HEK293 (cell line): ENCODE measurements around the gene LXN.

Experiments used
- CTCF ChIA-PET: fragments of 350-600 bp; formaldehyde crosslinking; extraction: SDS; loops from one replicate; lab custom pipeline; 2021; ENCODE audit warnings: antibody characterized with exemption; lab: Yijun Ruan, JAX
- POLR2A ChIA-PET: fragments of 300-600 bp; formaldehyde crosslinking; extraction: SDS; loops from one replicate; lab custom pipeline; 2020; ENCODE audit warnings: antibody characterized with exemption, inconsistent platforms; lab: Yijun Ruan, JAX
- H3K27ac ChIP-seq: fragments of 200-500 bp; sonication (Bioruptor generic); 2 replicates; pipeline ENCODE4 v1.5.1; 2014; ENCODE audit warnings: low read depth, low read length, control low read depth, inconsistent platforms; ENCODE audit errors: extremely low read depth
- H3K36me3 ChIP-seq, 2 experiments: fragments of 200-500 bp in 1 of 2; sonication (Bioruptor generic) in 1 of 2; 1 replicate in 1 of 2; 2 replicates in 1 of 2; pipeline ENCODE4 v1.5.1; 2014 to 2017; ENCODE audit warnings: inconsistent platforms in 2 of 2, low read length in 2 of 2; ENCODE audit not compliant: control insufficient read depth in 2 of 2, insufficient read depth in 1 of 2
- H3K4me1 ChIP-seq: fragments of 200-500 bp; sonication (Bioruptor generic); 2 replicates; pipeline ENCODE4 v1.5.1; 2014; ENCODE audit warnings: mild to moderate bottlenecking, low read length, inconsistent platforms; ENCODE audit not compliant: control insufficient read depth, insufficient read depth
- H3K4me3 ChIP-seq: 2 replicates; pipeline ENCODE4 v1.5.1; 2011; ENCODE audit warnings: low read depth, mild to moderate bottlenecking, control low read depth, low read length, moderate library complexity
- H3K9me3 ChIP-seq: fragments of 200-500 bp; sonication (Bioruptor generic); 2 replicates; pipeline ENCODE4 v1.5.1; 2014; ENCODE audit warnings: low read depth, low read length, inconsistent platforms; ENCODE audit not compliant: control insufficient read depth, insufficient read depth
- GLI4 ChIP-seq: fragments of 450-650 bp; formaldehyde crosslinking; IDR thresholded peaks from 2 replicates; pipeline ENCODE4 v1.5.1; 2016; ENCODE audit warnings: missing biosample characterization, missing genetic modification characterization
- HOXC10 ChIP-seq: sonication (generic); formaldehyde crosslinking; IDR thresholded peaks from 2 replicates; pipeline ENCODE4 v1.8.1; 2023; ENCODE audit warnings: mild to moderate bottlenecking, missing genetic modification reagents
- HOXD13 ChIP-seq: sonication (generic); formaldehyde crosslinking; IDR thresholded peaks from 2 replicates; pipeline ENCODE4 v1.8.0; 2022; ENCODE audit warnings: missing genetic modification reagents, borderline replicate concordance
- KLF16 ChIP-seq: fragments of 450-650 bp; formaldehyde crosslinking; IDR thresholded peaks from 2 replicates; pipeline ENCODE4 v1.5.1; 2017; ENCODE audit warnings: missing biosample characterization, missing genetic modification characterization
- SETDB1 ChIP-seq: IDR thresholded peaks from one replicate; pipeline ENCODE4 v1.6.1; 2017; ENCODE audit warnings: mild to moderate bottlenecking, low read length, moderate library complexity, mixed read lengths; ENCODE audit not compliant: insufficient read length
- YY2 ChIP-seq: fragments of 450-650 bp; formaldehyde crosslinking; IDR thresholded peaks from 2 replicates; pipeline ENCODE4 v1.5.1; 2016; ENCODE audit warnings: missing biosample characterization, missing genetic modification characterization
- ZEB2 ChIP-seq: fragments of 450-650 bp; formaldehyde crosslinking; IDR thresholded peaks from 2 replicates; pipeline ENCODE4 v1.5.1; 2016; ENCODE audit warnings: missing biosample characterization, missing genetic modification characterization
- ZNF24 ChIP-seq: fragments of 450-650 bp; formaldehyde crosslinking; IDR thresholded peaks from 2 replicates; pipeline ENCODE4 v1.5.1; 2016; ENCODE audit warnings: missing biosample characterization, missing genetic modification characterization
- ZNF341 ChIP-seq: fragments of 450-650 bp; formaldehyde crosslinking; IDR thresholded peaks from 2 replicates; pipeline ENCODE4; 2016; ENCODE audit warnings: low read depth, missing biosample characterization, missing genetic modification characterization
- ZNF501 ChIP-seq: fragments of 450-650 bp; formaldehyde crosslinking; IDR thresholded peaks from 2 replicates; pipeline ENCODE4 v1.5.1; 2016; ENCODE audit warnings: missing biosample characterization, missing genetic modification characterization
- ZNF514 ChIP-seq: fragments of 450-650 bp; formaldehyde crosslinking; IDR thresholded peaks from 2 replicates; pipeline ENCODE4 v1.5.1; 2016; ENCODE audit warnings: missing biosample characterization, missing genetic modification characterization
- ZNF548 ChIP-seq: fragments of 450-650 bp; formaldehyde crosslinking; IDR thresholded peaks from 2 replicates; pipeline ENCODE4 v1.5.1; 2016; ENCODE audit warnings: missing biosample characterization, missing genetic modification characterization
- ZNF623 ChIP-seq: fragments of 450-650 bp; formaldehyde crosslinking; IDR thresholded peaks from 2 replicates; pipeline ENCODE4 v1.5.1; 2016; ENCODE audit warnings: missing biosample characterization, missing genetic modification characterization
- ZNF660 ChIP-seq: fragments of 450-650 bp; IDR thresholded peaks from 2 replicates; pipeline ENCODE4 v1.5.1; 2018; ENCODE audit warnings: missing biosample characterization, mild to moderate bottlenecking, missing genetic modification characterization
- ZNF701 ChIP-seq: fragments of 450-650 bp; formaldehyde crosslinking; IDR thresholded peaks from 2 replicates; pipeline ENCODE4 v1.5.1; 2016; ENCODE audit warnings: missing biosample characterization, missing genetic modification characterization
- ZNF707 ChIP-seq: fragments of 450-650 bp; formaldehyde crosslinking; IDR thresholded peaks from 2 replicates; pipeline ENCODE4 v1.5.1; 2016; ENCODE audit warnings: missing biosample characterization, missing genetic modification characterization
- ZNF785 ChIP-seq: fragments of 450-650 bp; formaldehyde crosslinking; IDR thresholded peaks from 2 replicates; pipeline ENCODE4 v1.5.1; 2016; ENCODE audit warnings: missing biosample characterization, missing genetic modification characterization
- ZNF792 ChIP-seq: fragments of 450-650 bp; formaldehyde crosslinking; IDR thresholded peaks from 2 replicates; pipeline ENCODE4 v1.5.1; 2016; ENCODE audit warnings: missing biosample characterization, missing genetic modification characterization
- ZNF830 ChIP-seq: fragments of 450-650 bp; IDR thresholded peaks from 2 replicates; pipeline ENCODE4 v1.5.0; 2018; ENCODE audit warnings: missing biosample characterization, missing genetic modification characterization, low read depth, mild to moderate bottlenecking, moderate library complexity
- ZNF837 ChIP-seq: fragments of 450-650 bp; formaldehyde crosslinking; IDR thresholded peaks from 2 replicates; pipeline ENCODE4 v1.5.1; 2016; ENCODE audit warnings: missing biosample characterization, missing genetic modification characterization
- ZNF843 ChIP-seq: fragments of 450-650 bp; formaldehyde crosslinking; IDR thresholded peaks from 2 replicates; pipeline ENCODE4 v1.5.1; 2016; ENCODE audit warnings: missing biosample characterization, missing genetic modification characterization
- ZXDB ChIP-seq: fragments of 450-650 bp; formaldehyde crosslinking; IDR thresholded peaks from 2 replicates; pipeline ENCODE4 v1.5.1; 2016; ENCODE audit warnings: missing biosample characterization, missing genetic modification characterization
- TF ChIP-seq, protein P1 (sequence below): fragments of 450-650 bp; formaldehyde crosslinking; IDR thresholded peaks from 2 replicates; pipeline ENCODE4 v1.5.1; 2016; ENCODE audit warnings: missing biosample characterization, missing genetic modification characterization
- TF ChIP-seq, protein P2 (sequence below): fragments of 450-650 bp; formaldehyde crosslinking; IDR thresholded peaks from 2 replicates; pipeline ENCODE4 v1.5.1; 2016; ENCODE audit warnings: missing biosample characterization, missing genetic modification characterization
- TF ChIP-seq, protein P3 (sequence below): fragments of 450-650 bp; formaldehyde crosslinking; IDR thresholded peaks from 2 replicates; pipeline ENCODE4 v1.5.1; 2017; ENCODE audit warnings: missing biosample characterization, missing genetic modification characterization
- TF ChIP-seq, protein P4 (sequence below): fragments of 450-650 bp; formaldehyde crosslinking; IDR thresholded peaks from 2 replicates; pipeline ENCODE4 v1.5.1; 2016; ENCODE audit warnings: missing biosample characterization, missing genetic modification characterization

The LXN gene

DNA sequence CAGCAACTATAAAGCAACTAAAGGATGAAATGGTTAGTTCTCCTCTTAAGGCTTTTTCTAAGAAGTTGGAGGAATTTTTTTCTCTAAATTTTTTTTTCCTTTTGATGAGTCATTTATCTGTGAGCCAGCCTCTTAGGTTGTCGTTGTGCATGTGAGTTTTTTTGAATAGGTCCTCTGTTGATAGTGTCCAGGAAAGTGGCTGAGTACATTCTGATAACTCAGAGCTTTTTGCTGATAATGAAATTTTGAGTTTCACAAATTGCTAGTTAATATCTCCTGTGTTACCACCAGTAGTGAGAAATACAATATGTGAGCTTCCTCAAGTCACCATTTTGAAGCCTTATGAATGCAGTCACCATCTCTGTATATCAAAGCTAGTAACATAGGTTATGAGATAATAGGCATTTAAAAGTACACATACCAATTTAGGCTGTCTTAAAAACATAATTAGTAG is 7.1 kb upstream of the LXN start:
- Histone ChIP-seq H3K27ac (no peak overlapping the region), H3K36me3 (peaks cover 0 to 5% of the 10 kb centered on the region in 2 experiments; a peak in 1 of 3 replicates), H3K4me3 (no peak overlapping the region), H3K9me3 (no peaks in the 10 kb centered on the region), H3K4me1 (no peaks in the 10 kb centered on the region)
- TF ChIP-seq ZNF501 (tag by site-specific recombination) (no peak), ZNF623 (tag by site-specific recombination) (no peak), ZNF701 (tag by site-specific recombination) (no peak), HOXD13 (no peak), ZNF837 (tag by site-specific recombination) (no peak), GLI4 (no peak), SETDB1 (no peak), ZEB2 (tag by site-specific recombination) (no peak), ZNF843 (tag by site-specific recombination) (no peak), ZNF660 (tag by site-specific recombination) (no peak), ZNF341 (tag by site-specific recombination) (no peak)
- TF ChIP-seq, protein P1, sequence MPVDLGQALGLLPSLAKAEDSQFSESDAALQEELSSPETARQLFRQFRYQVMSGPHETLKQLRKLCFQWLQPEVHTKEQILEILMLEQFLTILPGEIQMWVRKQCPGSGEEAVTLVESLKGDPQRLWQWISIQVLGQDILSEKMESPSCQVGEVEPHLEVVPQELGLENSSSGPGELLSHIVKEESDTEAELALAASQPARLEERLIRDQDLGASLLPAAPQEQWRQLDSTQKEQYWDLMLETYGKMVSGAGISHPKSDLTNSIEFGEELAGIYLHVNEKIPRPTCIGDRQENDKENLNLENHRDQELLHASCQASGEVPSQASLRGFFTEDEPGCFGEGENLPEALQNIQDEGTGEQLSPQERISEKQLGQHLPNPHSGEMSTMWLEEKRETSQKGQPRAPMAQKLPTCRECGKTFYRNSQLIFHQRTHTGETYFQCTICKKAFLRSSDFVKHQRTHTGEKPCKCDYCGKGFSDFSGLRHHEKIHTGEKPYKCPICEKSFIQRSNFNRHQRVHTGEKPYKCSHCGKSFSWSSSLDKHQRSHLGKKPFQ (tag by site-specific recombination), result no peak
- TF ChIP-seq, protein P2, sequence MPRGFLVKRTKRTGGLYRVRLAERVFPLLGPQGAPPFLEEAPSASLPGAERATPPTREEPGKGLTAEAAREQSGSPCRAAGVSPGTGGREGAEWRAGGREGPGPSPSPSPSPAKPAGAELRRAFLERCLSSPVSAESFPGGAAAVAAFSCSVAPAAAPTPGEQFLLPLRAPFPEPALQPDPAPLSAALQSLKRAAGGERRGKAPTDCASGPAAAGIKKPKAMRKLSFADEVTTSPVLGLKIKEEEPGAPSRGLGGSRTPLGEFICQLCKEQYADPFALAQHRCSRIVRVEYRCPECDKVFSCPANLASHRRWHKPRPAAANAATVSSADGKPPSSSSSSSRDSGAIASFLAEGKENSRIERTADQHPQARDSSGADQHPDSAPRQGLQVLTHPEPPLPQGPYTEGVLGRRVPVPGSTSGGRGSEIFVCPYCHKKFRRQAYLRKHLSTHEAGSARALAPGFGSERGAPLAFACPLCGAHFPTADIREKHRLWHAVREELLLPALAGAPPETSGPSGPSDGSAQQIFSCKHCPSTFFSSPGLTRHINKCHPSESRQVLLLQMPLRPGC, result no peak
- CTCF ChIA-PET, result interaction anchor here (0.8 to 1.7 kb wide), 2 partner anchors 21 to 35 kb away, joined by 3 to 7 read pairs; no protein-coding TSS in a partner anchor
- POLR2A ChIA-PET, result no interaction called here

DNA sequence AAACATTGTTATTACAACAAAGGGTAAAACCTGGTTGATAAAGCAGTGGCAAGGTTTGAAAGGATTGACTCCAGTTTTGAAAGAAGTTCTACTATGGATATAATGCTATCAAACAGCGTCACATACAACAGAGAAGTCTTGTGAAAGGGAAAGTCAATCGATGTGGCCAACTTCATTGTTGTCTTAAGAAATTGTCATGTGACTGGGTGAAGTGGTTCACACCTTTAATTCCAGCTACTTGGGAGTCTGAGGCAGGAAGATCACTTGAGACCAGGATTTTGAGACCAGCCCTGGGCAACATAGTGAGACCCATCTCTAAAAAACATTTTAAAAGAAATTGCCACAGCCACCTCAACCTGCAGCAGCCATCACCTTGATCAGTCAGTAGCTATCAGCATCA is 6.2 kb upstream of the LXN start:
- Histone ChIP-seq H3K4me1 (no peaks in the 10 kb centered on the region), H3K4me3 (no peak overlapping the region), H3K36me3 (peaks cover 0 to 2% of the 10 kb centered on the region in 2 experiments; a peak in 1 of 3 replicates), H3K9me3 (no peaks in the 10 kb centered on the region), H3K27ac (no peak overlapping the region)
- CTCF ChIA-PET, result interaction anchor here (0.8 to 1.7 kb wide), 2 partner anchors 20 to 34 kb away, joined by 3 to 7 read pairs; no protein-coding TSS in a partner anchor
- POLR2A ChIA-PET, result no interaction called here
- no peak for TF ChIP-seq KLF16 (tag by site-specific recombination)
- no peak for TF ChIP-seq ZXDB (tag by site-specific recombination)
- TF ChIP-seq, protein P3, sequence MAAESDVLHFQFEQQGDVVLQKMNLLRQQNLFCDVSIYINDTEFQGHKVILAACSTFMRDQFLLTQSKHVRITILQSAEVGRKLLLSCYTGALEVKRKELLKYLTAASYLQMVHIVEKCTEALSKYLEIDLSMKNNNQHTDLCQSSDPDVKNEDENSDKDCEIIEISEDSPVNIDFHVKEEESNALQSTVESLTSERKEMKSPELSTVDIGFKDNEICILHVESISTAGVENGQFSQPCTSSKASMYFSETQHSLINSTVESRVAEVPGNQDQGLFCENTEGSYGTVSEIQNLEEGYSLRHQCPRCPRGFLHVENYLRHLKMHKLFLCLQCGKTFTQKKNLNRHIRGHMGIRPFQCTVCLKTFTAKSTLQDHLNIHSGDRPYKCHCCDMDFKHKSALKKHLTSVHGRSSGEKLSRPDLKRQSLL, result no peak
- TF ChIP-seq ZNF785 (tag by site-specific recombination), result no peak
- TF ChIP-seq ZNF514 (tag by site-specific recombination), result no peak
- TF ChIP-seq ZNF830, result no peak
- TF ChIP-seq ZNF792 (tag by site-specific recombination), result no peak
- no peak for TF ChIP-seq YY2 (tag by site-specific recombination)
- TF ChIP-seq ZNF707 (tag by site-specific recombination), result no peak
- TF ChIP-seq ZNF24, result no peak
- TF ChIP-seq HOXC10 (CRISPR knock-in tag), result no peak
- TF ChIP-seq ZNF548 (tag by site-specific recombination), result no peak
- no peak for TF ChIP-seq ZNF837 (tag by site-specific recombination)
- TF ChIP-seq, protein P4, sequence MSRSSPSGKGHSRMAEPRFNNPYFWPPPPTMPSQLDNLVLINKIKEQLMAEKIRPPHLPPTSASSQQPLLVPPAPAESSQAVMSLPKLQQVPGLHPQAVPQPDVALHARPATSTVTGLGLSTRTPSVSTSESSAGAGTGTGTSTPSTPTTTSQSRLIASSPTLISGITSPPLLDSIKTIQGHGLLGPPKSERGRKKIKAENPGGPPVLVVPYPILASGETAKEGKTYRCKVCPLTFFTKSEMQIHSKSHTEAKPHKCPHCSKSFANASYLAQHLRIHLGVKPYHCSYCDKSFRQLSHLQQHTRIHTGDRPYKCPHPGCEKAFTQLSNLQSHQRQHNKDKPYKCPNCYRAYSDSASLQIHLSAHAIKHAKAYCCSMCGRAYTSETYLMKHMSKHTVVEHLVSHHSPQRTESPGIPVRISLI, result no peak
